ENCODE data around the gene SNAPC4.

DNA sequence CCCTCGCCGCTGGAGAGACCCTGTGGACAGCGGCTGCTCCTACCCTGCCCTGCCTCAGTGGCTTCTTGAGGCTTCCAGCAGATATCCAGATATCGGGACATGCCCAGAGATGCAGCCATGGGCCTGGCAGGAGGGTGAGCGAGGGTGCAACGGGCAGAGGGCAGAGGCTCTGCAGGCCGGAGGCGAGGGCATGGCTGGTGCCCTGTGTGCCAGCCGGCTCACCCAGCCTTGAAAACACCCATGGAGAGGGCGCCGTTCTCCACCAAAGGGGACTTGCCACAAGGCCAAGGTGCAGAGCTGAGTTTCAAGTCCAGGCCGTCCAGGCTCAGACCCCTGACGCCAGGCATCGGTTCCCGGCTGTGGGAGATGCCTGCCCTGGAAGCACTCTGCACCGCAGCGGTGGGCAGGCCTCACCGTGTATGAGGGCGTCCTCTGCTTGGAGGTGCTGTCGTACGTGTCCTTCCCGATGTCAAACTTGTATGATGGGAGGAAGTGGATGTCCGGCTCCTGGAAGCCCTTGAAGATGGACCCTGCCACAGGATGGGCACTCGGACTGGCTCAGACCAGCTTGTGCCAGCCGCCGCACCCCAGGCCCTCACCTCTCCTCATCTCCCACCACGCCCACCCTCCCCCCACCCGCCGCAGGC, 30.7 kb upstream of the SNAPC4 start:
- TF ChIP-seq, protein P1, sequence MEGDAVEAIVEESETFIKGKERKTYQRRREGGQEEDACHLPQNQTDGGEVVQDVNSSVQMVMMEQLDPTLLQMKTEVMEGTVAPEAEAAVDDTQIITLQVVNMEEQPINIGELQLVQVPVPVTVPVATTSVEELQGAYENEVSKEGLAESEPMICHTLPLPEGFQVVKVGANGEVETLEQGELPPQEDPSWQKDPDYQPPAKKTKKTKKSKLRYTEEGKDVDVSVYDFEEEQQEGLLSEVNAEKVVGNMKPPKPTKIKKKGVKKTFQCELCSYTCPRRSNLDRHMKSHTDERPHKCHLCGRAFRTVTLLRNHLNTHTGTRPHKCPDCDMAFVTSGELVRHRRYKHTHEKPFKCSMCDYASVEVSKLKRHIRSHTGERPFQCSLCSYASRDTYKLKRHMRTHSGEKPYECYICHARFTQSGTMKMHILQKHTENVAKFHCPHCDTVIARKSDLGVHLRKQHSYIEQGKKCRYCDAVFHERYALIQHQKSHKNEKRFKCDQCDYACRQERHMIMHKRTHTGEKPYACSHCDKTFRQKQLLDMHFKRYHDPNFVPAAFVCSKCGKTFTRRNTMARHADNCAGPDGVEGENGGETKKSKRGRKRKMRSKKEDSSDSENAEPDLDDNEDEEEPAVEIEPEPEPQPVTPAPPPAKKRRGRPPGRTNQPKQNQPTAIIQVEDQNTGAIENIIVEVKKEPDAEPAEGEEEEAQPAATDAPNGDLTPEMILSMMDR (conservative IDR thresholded peaks at IDR 0.05 in 1 of 2, IDR thresholded peaks at IDR 0.05 in 1 of 2; ENCODE audit: low read depth in 1 of 2, low read length in 2 of 2): no peak
- TF ChIP-seq EZH2 (IDR thresholded peaks at IDR 0.05; ENCODE audit: low read length, missing control alignments): no peak
